Erythroblast (primary cell): Measurements from ENCODE around the gene PLCXD3.

Experiments used
- GATA1 ChIP-seq: IDR thresholded peaks from 2 replicates; pipeline ENCODE4 v1.6.1; 2011; ENCODE audit warnings: low read depth, mild to moderate bottlenecking, control low read depth, low read length, moderate library complexity
- POLR2A ChIP-seq: IDR thresholded peaks from 2 replicates; pipeline ENCODE4 v1.6.1; 2011; ENCODE audit warnings: mild to moderate bottlenecking, low read length

GRCh38 chr5:41465493-41466171 is 44.8 kb downstream of the PLCXD3 start:
- TF ChIP-seq POLR2A (no peak), GATA1 (no peak)
